B cell (primary cell): ENCODE measurements around the gene PBX2. TPM values are rescaled to one million over a fixed set of nuclear protein-coding genes. Genes with fewer than 3 reads are reported as not detected.
"Not testable (repeated sequence)": the region's sequence is repeated elsewhere in the genome, so short reads cannot be mapped to it uniquely, and the experiment has no call there.

ENCODE experiments used
- ATAC-seq: fragments of 200-7000 bp; cut with Tn5 transposase; one replicate; pipeline ENCODE4 v1.10.0; 2021; ENCODE audit warnings: low read depth, mild to moderate bottlenecking, moderate number of reproducible peaks, moderate library complexity
- CTCF ChIA-PET: fragments of 350-600 bp; sonication (Branson Sonifier 250); formaldehyde crosslinking; loops from one replicate; lab custom pipeline; 2021; ENCODE audit warnings: antibody characterized with exemption, inconsistent platforms; lab: Charles Lee
- POLR2A ChIA-PET: fragments of 350-600 bp; sonication (Branson Sonifier 250); formaldehyde crosslinking; loops from one replicate; lab custom pipeline; 2021; ENCODE audit warnings: antibody characterized with exemption; lab: Charles Lee
- DNase-seq: peaks from one replicate; pipeline ENCODE4 v3.0.0; 2013
- H2AFZ ChIP-seq: 2 replicates; pipeline ENCODE4 v1.6.1; 2012; ENCODE audit warnings: mild to moderate bottlenecking, low read depth, low read length; ENCODE audit not compliant: insufficient read depth, poor library complexity, severe bottlenecking
- H3K27ac ChIP-seq, 2 donors: 1 replicate in 1 of 2; 2 replicates in 1 of 2; pipeline ENCODE4 v1.5.1; 2012 to 2013; ENCODE audit warnings: low read length in 2 of 2, mild to moderate bottlenecking in 2 of 2, moderate library complexity in 1 of 2
- H3K27me3 ChIP-seq, 4 experiments: fragments of 200-600 bp in 1 of 4; sonication (generic) in 1 of 4; replicated peaks in 1 of 4; 1 replicate in 2 of 4; 2 replicates in 2 of 4; pipeline versions ENCODE4 v1.6.1 to v1.7.0; 2013 to 2016; ENCODE audit warnings: low read length in 3 of 4, mild to moderate bottlenecking in 2 of 4, mixed read lengths in 1 of 4, moderate library complexity in 1 of 4; ENCODE audit not compliant: insufficient read depth in 4 of 4, control insufficient read depth in 3 of 4; ENCODE audit errors: control extremely low read depth in 1 of 4
- H3K36me3 ChIP-seq, 2 experiments: replicated peaks in 1 of 2; 1 replicate in 1 of 2; 2 replicates in 1 of 2; pipeline versions ENCODE4 v1.6.1 to v1.7.1; 2013; ENCODE audit warnings: low read length in 1 of 2; ENCODE audit not compliant: insufficient read depth in 2 of 2, control insufficient read depth in 1 of 2; ENCODE audit errors: control extremely low read depth in 1 of 2, extremely low read depth in 1 of 2
- H3K4me1 ChIP-seq, 2 donors: fragments of 200-600 bp in 1 of 2; sonication (generic) in 1 of 2; 1 replicate in 1 of 2; 2 replicates in 1 of 2; pipeline versions ENCODE4 v1.5.1 to v1.6.1; 2013 to 2017; ENCODE audit warnings: low read length in 2 of 2; ENCODE audit not compliant: control insufficient read depth in 2 of 2, insufficient read depth in 2 of 2
- H3K4me2 ChIP-seq: replicated peaks from 2 replicates; pipeline ENCODE3; 2012; ENCODE audit warnings: mild to moderate bottlenecking, low read depth, low read length; ENCODE audit not compliant: poor library complexity, severe bottlenecking
- H3K4me3 ChIP-seq, 5 experiments: fragments of 200-600 bp in 1 of 5; sonication (generic) in 1 of 5; 1 replicate in 3 of 5; 2 replicates in 2 of 5; pipeline versions ENCODE4 v1.5.1 to v1.7.0; 2011 to 2016; ENCODE audit warnings: low read length in 4 of 5, mild to moderate bottlenecking in 4 of 5, low read depth in 2 of 5, control low read depth in 1 of 5, moderate library complexity in 1 of 5; ENCODE audit not compliant: insufficient read depth in 1 of 5; ENCODE audit errors: control extremely low read depth in 1 of 5, extremely low read depth in 1 of 5
- H3K79me2 ChIP-seq: fragments of 200-600 bp; sonication (generic); one replicate; pipeline ENCODE4 v1.6.0; 2016; ENCODE audit warnings: low read length; ENCODE audit not compliant: control insufficient read depth, insufficient read depth
- H3K9ac ChIP-seq: fragments of 200-600 bp; sonication (generic); 2 replicates; pipeline ENCODE4 v1.6.1; 2017; ENCODE audit warnings: mild to moderate bottlenecking, low read length, moderate library complexity
- H3K9me3 ChIP-seq, 3 donors: one replicate each; pipeline versions ENCODE4 v1.6.1 to v1.7.1; 2013; ENCODE audit warnings: low read length in 2 of 3; ENCODE audit not compliant: control insufficient read depth in 2 of 3, insufficient read depth in 1 of 3; ENCODE audit errors: control extremely low read depth in 1 of 3
- H4K20me1 ChIP-seq: 2 replicates; pipeline ENCODE4 v1.6.0; 2012; ENCODE audit warnings: mild to moderate bottlenecking, low read length; ENCODE audit not compliant: insufficient read depth, control insufficient read depth, poor library complexity, severe bottlenecking
- H3K27ac Mint-ChIP-seq: one replicate; pipeline ENCODE4 v1.8.0; 2021; ENCODE audit warnings: mixed read lengths
- H3K27me3 Mint-ChIP-seq: one replicate; pipeline ENCODE4 v1.8.0; 2021; ENCODE audit warnings: mixed read lengths
- H3K4me1 Mint-ChIP-seq: one replicate; pipeline ENCODE4 v1.8.0; 2021; ENCODE audit warnings: mixed read lengths
- H3K4me3 Mint-ChIP-seq: one replicate; pipeline ENCODE4 v1.8.0; 2021; ENCODE audit warnings: mixed read lengths
- H3K9me3 Mint-ChIP-seq: one replicate; pipeline ENCODE4 v1.8.0; 2022; ENCODE audit warnings: mixed read lengths; ENCODE audit not compliant: insufficient read depth
- EZH2 ChIP-seq: IDR thresholded peaks from 2 replicates; pipeline ENCODE4 v1.6.1; 2012; ENCODE audit warnings: borderline replicate concordance, low read depth, mild to moderate bottlenecking, moderate library complexity, low read length; ENCODE audit not compliant: insufficient read depth, poor library complexity, severe bottlenecking
- WGBS: methylation state at CpG from one replicate; pipeline ENCODE4 v1.1.5; 2013; ENCODE audit warnings: missing lambda C conversion rate; ENCODE audit not compliant: insufficient coverage; 5-methylcytosine and 5-hydroxymethylcytosine counted together
- intact Hi-C: fragments of 100-400 bp; cut with micrococcal nuclease; formaldehyde crosslinking; loops from one replicate; pipeline ENCODE4 v1.10.0; 2022
- polyA plus RNA-seq: library from polyadenylated mRNA; depleted of rRNA; stranded (reverse); fragments of >200 nt; gene quantifications from 2 replicates; pipeline ENCODE4 v1.2.3, GENCODE V29; 2012
- total RNA-seq, 2 donors: library from RNA; stranded (reverse); fragments of 120-200 nt in 1 of 2; gene quantifications; 1 replicate in 1 of 2; 2 replicates in 1 of 2; pipeline versions ENCODE4 v1.2.3 to v1.2.4, GENCODE V29; 2013 to 2022
- TF ChIP-seq, protein P1 (sequence below): fragments of 200-600 bp; IDR thresholded peaks from one replicate; pipeline ENCODE4 v1.8.0; 2022; ENCODE audit warnings: antibody characterized with exemption, mild to moderate bottlenecking

PBX2 gene
- total and polyA plus RNA-seq, 2 donors (not counting 1 experiment from before 2014, with no cell fraction given): 128 to 188 TPM

DNA sequence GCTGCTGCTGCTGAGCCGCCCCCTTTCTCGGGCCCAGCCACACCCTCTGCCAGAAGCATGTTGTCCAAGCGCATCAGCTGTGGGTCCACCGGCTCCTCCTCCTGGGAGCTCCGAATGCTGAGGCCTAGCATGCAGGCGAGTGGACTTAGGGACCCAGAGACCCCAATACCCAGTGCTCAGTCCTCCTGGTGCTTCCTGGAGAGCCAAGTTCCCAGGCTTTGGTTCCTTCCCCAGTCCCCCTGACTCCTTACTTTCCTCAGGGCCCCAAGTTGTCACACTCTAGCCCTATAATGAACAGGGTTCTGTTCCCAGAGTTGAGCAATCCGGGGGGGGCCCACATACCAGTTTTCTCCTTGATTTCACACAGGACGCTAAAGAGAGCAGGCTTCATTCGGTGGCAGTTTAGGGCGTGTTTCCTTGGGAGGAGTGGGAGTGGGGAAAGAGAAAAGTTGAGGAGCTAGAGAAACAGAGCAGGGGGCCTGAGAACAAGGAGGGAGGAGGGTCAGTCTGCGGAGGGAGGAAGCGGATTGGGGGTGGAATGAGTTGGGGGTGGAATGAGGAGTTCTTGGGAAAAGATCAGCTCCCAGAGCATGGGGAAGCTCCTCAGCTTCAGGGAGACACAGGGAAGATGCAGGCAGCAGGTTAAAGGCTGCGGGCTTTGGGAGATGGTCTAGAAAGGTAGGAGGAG is 1.5 kb downstream of the PBX2 start:
- H3K27ac Mint-ChIP-seq: peak overlapping the region; percentile 95
- peaks cover 65% of the 10 kb centered on the region for H3K79me2 ChIP-seq
- H3K4me3 Mint-ChIP-seq: peak overlapping the region; percentile 91
- H3K9ac ChIP-seq: peak overlapping the region; percentile 96
- no peaks in the 10 kb centered on the region for H3K9me3 Mint-ChIP-seq
- POLR2A ChIA-PET: interaction anchor here (1.0 kb wide), 1 partner anchor 11 kb away, joined by 6 read pairs; the partner anchor contains the start of gene RNF5
- H3K27me3 ChIP-seq: no peaks in the 10 kb centered on the region
- H3K4me1 ChIP-seq: peaks cover 39 to 57% of the 10 kb centered on the region in 2 donors
- peaks cover 63% of the 10 kb centered on the region for H3K4me1 Mint-ChIP-seq
- no peak for TF ChIP-seq EZH2
- TF ChIP-seq, protein P1, sequence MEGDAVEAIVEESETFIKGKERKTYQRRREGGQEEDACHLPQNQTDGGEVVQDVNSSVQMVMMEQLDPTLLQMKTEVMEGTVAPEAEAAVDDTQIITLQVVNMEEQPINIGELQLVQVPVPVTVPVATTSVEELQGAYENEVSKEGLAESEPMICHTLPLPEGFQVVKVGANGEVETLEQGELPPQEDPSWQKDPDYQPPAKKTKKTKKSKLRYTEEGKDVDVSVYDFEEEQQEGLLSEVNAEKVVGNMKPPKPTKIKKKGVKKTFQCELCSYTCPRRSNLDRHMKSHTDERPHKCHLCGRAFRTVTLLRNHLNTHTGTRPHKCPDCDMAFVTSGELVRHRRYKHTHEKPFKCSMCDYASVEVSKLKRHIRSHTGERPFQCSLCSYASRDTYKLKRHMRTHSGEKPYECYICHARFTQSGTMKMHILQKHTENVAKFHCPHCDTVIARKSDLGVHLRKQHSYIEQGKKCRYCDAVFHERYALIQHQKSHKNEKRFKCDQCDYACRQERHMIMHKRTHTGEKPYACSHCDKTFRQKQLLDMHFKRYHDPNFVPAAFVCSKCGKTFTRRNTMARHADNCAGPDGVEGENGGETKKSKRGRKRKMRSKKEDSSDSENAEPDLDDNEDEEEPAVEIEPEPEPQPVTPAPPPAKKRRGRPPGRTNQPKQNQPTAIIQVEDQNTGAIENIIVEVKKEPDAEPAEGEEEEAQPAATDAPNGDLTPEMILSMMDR: no peak
- CTCF ChIA-PET: interaction anchor here (0.8 kb wide), 1 partner anchor 24 kb away, joined by 3 read pairs; the partner anchor contains the start of gene EGFL8
- 49% methylated on average over 10 of the region's 13 CpGs for WGBS
- peak overlapping the region; percentile 74 to 99 (median 95) for H3K4me3 ChIP-seq
- H4K20me1 ChIP-seq: no peaks in the 10 kb centered on the region
- no peaks in the 10 kb centered on the region for H3K27me3 Mint-ChIP-seq
- intact Hi-C loops: no loop called here
- H3K4me2 ChIP-seq: peak overlapping the region; percentile 91
- DNase-seq (no peak), ATAC-seq (no peak)
- no peaks in the 10 kb centered on the region for H3K9me3 ChIP-seq
- H2AFZ ChIP-seq: no peak overlapping the region
- peaks cover 0 to 44% of the 10 kb centered on the region in 2 experiments for H3K36me3 ChIP-seq
- peak overlapping the region in 1 of 2 donors; percentile 97 for H3K27ac ChIP-seq

DNA sequence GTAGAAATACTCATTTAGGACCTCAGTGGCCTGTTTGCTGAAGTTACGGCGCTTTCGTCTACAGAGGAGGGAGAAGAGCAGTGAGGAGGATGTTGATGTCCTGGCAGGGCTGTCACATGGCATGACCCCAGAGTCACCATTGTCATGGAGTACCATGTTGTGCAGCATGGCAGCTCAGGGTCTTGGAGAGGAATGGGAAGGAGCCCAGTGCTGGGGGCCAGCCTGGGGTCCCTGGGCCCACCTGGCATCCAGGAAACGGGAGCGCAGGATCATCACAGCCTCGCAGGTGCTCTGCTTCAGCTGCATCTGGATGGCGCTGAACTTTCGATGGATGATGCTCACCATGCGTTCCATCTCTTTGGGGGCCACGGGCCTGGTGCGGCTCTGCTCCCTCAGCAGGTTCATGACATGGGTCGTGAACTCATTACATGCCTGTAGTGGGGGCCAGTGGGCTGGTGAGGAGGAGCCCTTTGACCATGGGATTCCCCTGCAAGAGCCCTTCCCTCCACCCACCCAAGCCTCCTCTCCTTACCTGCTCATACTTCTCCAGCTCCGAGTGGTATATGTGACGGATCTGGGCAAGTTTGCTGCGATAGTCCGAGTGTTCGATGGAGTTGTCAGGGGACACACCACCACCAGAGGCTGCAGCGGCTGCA is 2.1 kb downstream of the PBX2 start:
- peaks cover 32 to 50% of the 10 kb centered on the region in 2 donors for H3K4me1 ChIP-seq
- peak overlapping the region; percentile 91 for H3K4me2 ChIP-seq
- Mint-ChIP-seq H3K27ac (peak overlapping the region; percentile 88), H3K4me1 (peaks cover 60% of the 10 kb centered on the region), H3K4me3 (peak overlapping the region; percentile 91)
- POLR2A ChIA-PET, H4K20me1 ChIP-seq, ATAC-seq, H3K27me3 Mint-ChIP-seq, DNase-seq, intact Hi-C loops, H3K9me3 Mint-ChIP-seq, H2AFZ ChIP-seq, H3K9me3 ChIP-seq, H3K9ac ChIP-seq, H3K27me3 ChIP-seq, H3K4me3 ChIP-seq: not testable (repeated sequence)
- CTCF ChIA-PET: interaction anchor here (0.7 kb wide), 1 partner anchor 604 kb away, joined by 3 read pairs; no protein-coding TSS in a partner anchor
- H3K27ac ChIP-seq: peak overlapping the region in 1 of 2 donors; percentile 51
- H3K36me3 ChIP-seq: peaks cover 0 to 51% of the 10 kb centered on the region in 2 experiments
- WGBS: 97% methylated on average over 3 of the region's 18 CpGs
- peaks cover 68% of the 10 kb centered on the region for H3K79me2 ChIP-seq
